Psoas muscle (tissue), 8 donors: ENCODE results near the gene RIC1. TPM values are rescaled to one million over a fixed set of nuclear protein-coding genes. Genes with fewer than 3 reads are reported as not detected.

Experiments
- ATAC-seq, 4 donors: fragments of 200-7000 bp; cut with Tn5 transposase; one replicate each; pipeline ENCODE4 v1.9.1; 2020; ENCODE audit warnings: moderate library complexity in 3 of 4, mild to moderate bottlenecking in 2 of 4
- DNase-seq, 2 donors: peaks; one replicate each; pipeline ENCODE4 v3.0.0-alpha.2; 2020
- H3K27ac ChIP-seq: fragments of 200-600 bp; one replicate; pipeline ENCODE4 v1.8.0; 2022
- H3K27me3 ChIP-seq, 3 donors: fragments of 200-600 bp in 1 of 3; one replicate each; pipeline versions ENCODE4 v1.6.1 to v1.8.0; 2013 to 2022; ENCODE audit warnings: low read length in 2 of 3, mild to moderate bottlenecking in 2 of 3, moderate library complexity in 1 of 3; ENCODE audit not compliant: insufficient read depth in 3 of 3
- H3K36me3 ChIP-seq, 2 donors: fragments of 200-600 bp in 1 of 2; one replicate each; pipeline versions ENCODE4 v1.6.1 to v1.8.0; 2013 to 2022; ENCODE audit warnings: low read depth in 1 of 2, mild to moderate bottlenecking in 1 of 2, moderate library complexity in 1 of 2; ENCODE audit not compliant: insufficient read depth in 1 of 2
- H3K4me1 ChIP-seq: fragments of 200-600 bp; one replicate; pipeline ENCODE4 v1.8.0; 2022
- H3K4me3 ChIP-seq: fragments of 200-600 bp; one replicate; pipeline ENCODE4 v1.8.0; 2022; ENCODE audit warnings: mild to moderate bottlenecking
- H3K9me3 ChIP-seq: fragments of 200-600 bp; one replicate; pipeline ENCODE4 v1.8.0; 2022
- WGBS, 3 donors: extraction: QIAGEN DNeasy Blood & Tissue Kit; methylation state at CpG; one replicate each; pipeline versions ENCODE4 v1.1.6 to v1.1.7; 2013; 5-methylcytosine and 5-hydroxymethylcytosine counted together
- intact Hi-C, 2 donors: fragments of 100-400 bp; cut with DNase I; formaldehyde crosslinking; loops; one replicate each; pipeline versions ENCODE4 v1.11.0 to v1.14.2; 2022
- polyA plus RNA-seq, 3 donors: library from polyadenylated mRNA; stranded (reverse); fragments of 200-250 nt; gene quantifications; one replicate each; pipeline ENCODE4 v1.2.3, GENCODE V29; 2013
- total RNA-seq, 4 donors: library from RNA; stranded (reverse); fragmentation: NEBNext Ultra II Directional in 2 of 4; extraction: Animal tissue kit (Norgen Biotek cat#: 25700) in 2 of 4; gene quantifications; one replicate each; pipeline versions ENCODE4 v1.2.1 to v1.2.4, GENCODE V29; 2021 to 2023
- TF ChIP-seq, protein P1 (sequence below): fragments of 200-600 bp; IDR thresholded peaks from one replicate; pipeline ENCODE4 v1.8.0; 2022; ENCODE audit warnings: antibody characterized with exemption
- donor health status: healthy with polysubstance abuse.
- donor health status: DM: no; HTN: no; CAD: no; lungs with moderate emphysema.
- donor health status: Bipolar disorder and iron deficiency.
- donor health status: healthy.
- donor health status: DM: yes; HTN: yes; CAD: no.
- donor health status: DM: no; HTN: no; CAD: no.
- donor health status: DM: no; HTN: no; CAD: no.
- donor health status: DM: yes; HTN: yes; CAD: no.

RIC1 gene
- total and polyA plus RNA-seq, 7 donors: 6.8 to 28.6 (median 10.9) TPM

GRCh38 chr9:5819174-5819573 lies 190.3 kb downstream of the RIC1 start:
- TF ChIP-seq, protein P1, sequence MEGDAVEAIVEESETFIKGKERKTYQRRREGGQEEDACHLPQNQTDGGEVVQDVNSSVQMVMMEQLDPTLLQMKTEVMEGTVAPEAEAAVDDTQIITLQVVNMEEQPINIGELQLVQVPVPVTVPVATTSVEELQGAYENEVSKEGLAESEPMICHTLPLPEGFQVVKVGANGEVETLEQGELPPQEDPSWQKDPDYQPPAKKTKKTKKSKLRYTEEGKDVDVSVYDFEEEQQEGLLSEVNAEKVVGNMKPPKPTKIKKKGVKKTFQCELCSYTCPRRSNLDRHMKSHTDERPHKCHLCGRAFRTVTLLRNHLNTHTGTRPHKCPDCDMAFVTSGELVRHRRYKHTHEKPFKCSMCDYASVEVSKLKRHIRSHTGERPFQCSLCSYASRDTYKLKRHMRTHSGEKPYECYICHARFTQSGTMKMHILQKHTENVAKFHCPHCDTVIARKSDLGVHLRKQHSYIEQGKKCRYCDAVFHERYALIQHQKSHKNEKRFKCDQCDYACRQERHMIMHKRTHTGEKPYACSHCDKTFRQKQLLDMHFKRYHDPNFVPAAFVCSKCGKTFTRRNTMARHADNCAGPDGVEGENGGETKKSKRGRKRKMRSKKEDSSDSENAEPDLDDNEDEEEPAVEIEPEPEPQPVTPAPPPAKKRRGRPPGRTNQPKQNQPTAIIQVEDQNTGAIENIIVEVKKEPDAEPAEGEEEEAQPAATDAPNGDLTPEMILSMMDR: no peak
- 96 to 97% (median 97%) methylated on average over 6 of the region's 6 CpGs for WGBS, 3 donors
- Histone ChIP-seq H3K27ac (no peak overlapping the region), H3K27me3 (no peaks in the 10 kb centered on the region), H3K4me3 (no peak overlapping the region), H3K9me3 (no peaks in the 10 kb centered on the region), H3K36me3 (peaks cover 0 to 55% of the 10 kb centered on the region in 2 donors), H3K4me1 (no peaks in the 10 kb centered on the region)
- intact Hi-C loops: no loop called here
- ATAC-seq (no peak), DNase-seq (no peak)

DNA sequence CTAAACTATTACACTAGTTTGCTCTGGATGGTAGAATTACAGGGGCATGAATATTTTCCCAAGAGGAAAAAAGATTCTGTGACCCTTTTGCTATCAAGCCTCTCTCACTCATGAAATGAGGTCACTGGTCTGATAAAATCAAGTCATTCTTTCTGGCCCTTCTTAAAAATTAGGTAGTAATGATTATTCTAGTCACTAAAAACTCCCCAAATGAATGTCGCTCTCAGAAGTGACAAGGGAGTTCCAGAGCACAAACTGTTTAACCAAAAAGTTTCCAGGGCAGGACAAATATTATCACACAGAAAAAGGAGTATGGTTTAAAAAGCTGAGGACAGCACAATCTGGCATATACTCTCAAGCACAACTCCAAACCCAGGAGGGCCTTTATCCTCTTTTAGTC lies 191.5 kb downstream of the RIC1 start:
- no peak overlapping the region for H3K4me3 ChIP-seq
- H3K36me3 ChIP-seq: peaks cover 0 to 61% of the 10 kb centered on the region in 2 donors
- DNase-seq: no peak
- no peaks in the 10 kb centered on the region for H3K9me3 ChIP-seq
- 75 to 92% (median 91%) methylated on average over 1 of the region's 1 CpG for WGBS, 3 donors
- H3K4me1 ChIP-seq: no peaks in the 10 kb centered on the region
- no peak for ATAC-seq
- TF ChIP-seq, protein P1: no peak
- H3K27me3 ChIP-seq: no peaks in the 10 kb centered on the region
- no peak overlapping the region for H3K27ac ChIP-seq
- intact Hi-C loops: loop anchor here in 1 of 2 donors (10.0 kb wide), 1 partner anchor 186 kb away; no protein-coding TSS in a partner anchor

DNA sequence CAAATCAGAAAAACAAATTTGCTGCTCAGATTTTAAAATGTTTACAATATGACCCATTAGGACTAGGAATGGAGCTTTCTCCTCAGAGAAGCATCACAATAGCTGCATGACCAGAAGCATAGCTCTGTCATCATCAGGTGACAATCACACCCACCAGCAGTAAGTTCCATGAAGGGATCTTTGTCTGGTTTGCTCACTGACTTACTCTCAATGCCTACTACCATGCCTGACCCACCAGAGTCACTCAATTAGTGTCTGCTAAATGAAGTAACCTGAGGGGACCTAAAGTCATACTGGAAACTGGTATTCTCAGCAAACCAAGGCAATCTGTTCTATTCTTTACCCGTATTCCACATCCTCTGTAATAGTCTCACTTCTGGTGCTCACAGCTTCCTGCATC lies 196.3 kb downstream of the RIC1 start:
- TF ChIP-seq, protein P1: no peak
- no peak for ATAC-seq

More for the DNA sequence above, 196.3 kb downstream of the RIC1 start:
- intact Hi-C loops: loop anchor here in 1 of 2 donors (10.0 kb wide), 1 partner anchor 190 kb away; no protein-coding TSS in a partner anchor
- Histone ChIP-seq H3K9me3 (no peaks in the 10 kb centered on the region), H3K27ac (no peak overlapping the region), H3K27me3 (no peaks in the 10 kb centered on the region), H3K36me3 (peaks cover 0 to 68% of the 10 kb centered on the region in 2 donors), H3K4me3 (no peak overlapping the region), H3K4me1 (peaks cover 5% of the 10 kb centered on the region)
- no peak for DNase-seq
- 58 to 81% (median 64%) methylated on average over 1 of the region's 1 CpG for WGBS, 3 donors

Other genes with a start within 250 kb of the RIC1 start
- 10 to 100 TPM; 21.4 to 32.2 (median 26.8) TPM for gene PLGRKT, start 191.2 kb upstream of the RIC1 start, total RNA-seq
- 10 to 100 TPM; 25.0 to 50.4 (median 25.5) TPM for gene PLGRKT, start 191.2 kb upstream of the RIC1 start, polyA plus RNA-seq
- 1 to 10 TPM in 3 of 4 donors, under 1 TPM in 1; 0.93 to 4.6 (median 2.1) TPM for gene CD274, start 178.6 kb upstream of the RIC1 start, total RNA-seq
- gene CD274, start 178.6 kb upstream of the RIC1 start, polyA plus RNA-seq: 1 to 10 TPM in 2 of 3 donors, under 1 TPM in 1; 0.69 to 3.3 (median 2.5) TPM
- 1 to 10 TPM in 1 of 4 donors, under 1 TPM in 3; 0.50 to 1.3 (median 0.86) TPM for gene PDCD1LG2, start 118.6 kb upstream of the RIC1 start, total RNA-seq
- gene PDCD1LG2, start 118.6 kb upstream of the RIC1 start, polyA plus RNA-seq: under 1 TPM; 0.29 to 0.62 (median 0.38) TPM
- gene ERMP1, start 204.0 kb downstream of the RIC1 start, total RNA-seq: 10 to 100 TPM in 1 of 4 donors, 1 to 10 TPM in 3; 5.0 to 12.3 (median 9.4) TPM
- 1 to 10 TPM; 2.4 to 8.8 (median 3.1) TPM for gene ERMP1, start 204.0 kb downstream of the RIC1 start, polyA plus RNA-seq